SK-N-SH (cell line): Measurements from ENCODE around the gene VASH2. TPM values are rescaled to one million over a fixed set of nuclear protein-coding genes. Genes with fewer than 3 reads are reported as not detected.
"Not testable (repeated sequence)": the region's sequence is repeated elsewhere in the genome, so short reads cannot be mapped to it uniquely, and the experiment has no call there.

ENCODE experiments used
- CTCF ChIA-PET: fragments of 300-600, 350-600 bp; formaldehyde crosslinking; extraction: SDS; loops from one replicate; lab custom pipeline; 2021; lab: Yijun Ruan, JAX
- POLR2A ChIA-PET: fragments of 350-600 bp; sonication (Branson Sonifier 250); formaldehyde crosslinking; extraction: SDS; loops from one replicate; lab custom pipeline; 2020; ENCODE audit warnings: antibody characterized with exemption, inconsistent platforms; lab: Yijun Ruan, JAX
- DNase-seq: peaks from one replicate; pipeline ENCODE4 v3.0.0; 2012
- H2AFZ ChIP-seq: fragments of 200-600 bp; sonication (generic); 2 replicates; pipeline ENCODE4 v1.8.1; 2016; ENCODE audit warnings: antibody characterized with exemption, mild to moderate bottlenecking, low read depth
- H3F3A ChIP-seq: fragments of 200-600 bp; sonication (generic); replicated peaks from 2 replicates; pipeline ENCODE3; 2016; ENCODE audit warnings: antibody characterized with exemption, mild to moderate bottlenecking; ENCODE audit not compliant: insufficient read depth
- H3K27ac ChIP-seq, 2 experiments: fragments of 200-500 bp in 1 of 2; fragments of 200-600 bp in 1 of 2; sonication (Bioruptor generic) in 1 of 2; sonication (generic), shearing (Covaris generic) in 1 of 2; 2 replicates each; pipeline versions ENCODE4 v1.5.1 to v1.6.1; 2014 to 2016; ENCODE audit warnings: low read depth in 2 of 2, inconsistent platforms in 1 of 2, low read length in 1 of 2, mild to moderate bottlenecking in 1 of 2, mixed read lengths in 1 of 2
- H3K27me3 ChIP-seq: fragments of 200-600 bp; sonication (generic), shearing (Covaris generic); 2 replicates; pipeline ENCODE4 v1.6.1; 2016; ENCODE audit warnings: mixed run types; ENCODE audit not compliant: insufficient read depth
- H3K36me3 ChIP-seq, 2 experiments: fragments of 200-500 bp in 1 of 2; fragments of 200-600 bp in 1 of 2; sonication (Bioruptor generic) in 1 of 2; sonication (generic) in 1 of 2; replicated peaks in 1 of 2; 2 replicates each; pipeline versions ENCODE3 to v1.5.1; 2014 to 2016; ENCODE audit warnings: low read length in 1 of 2, mild to moderate bottlenecking in 1 of 2; ENCODE audit not compliant: insufficient read depth in 2 of 2, control insufficient read depth in 1 of 2
- H3K4me1 ChIP-seq, 2 experiments: fragments of 200-500 bp in 1 of 2; fragments of 200-600 bp in 1 of 2; sonication (Bioruptor generic) in 1 of 2; sonication (generic), shearing (Covaris generic) in 1 of 2; 2 replicates each; pipeline versions ENCODE4 v1.5.1 to v1.6.1; 2014 to 2016; ENCODE audit warnings: low read depth in 1 of 2, low read length in 1 of 2, mixed run types in 1 of 2; ENCODE audit not compliant: insufficient read depth in 2 of 2, control insufficient read depth in 1 of 2
- H3K4me2 ChIP-seq: fragments of 200-600 bp; sonication (generic), shearing (Covaris generic); 2 replicates; pipeline ENCODE4 v1.6.1; 2017; ENCODE audit warnings: mixed run types
- H3K4me3 ChIP-seq, 2 experiments: fragments of 200-500 bp in 1 of 2; fragments of 200-600 bp in 1 of 2; sonication (Bioruptor generic) in 1 of 2; sonication (generic), shearing (Covaris generic) in 1 of 2; 2 replicates each; pipeline versions ENCODE4 v1.5.1 to v1.8.1; 2014 to 2016; ENCODE audit warnings: low read depth in 2 of 2, inconsistent platforms in 1 of 2, low read length in 1 of 2, mild to moderate bottlenecking in 1 of 2, mixed read lengths in 1 of 2, moderate library complexity in 1 of 2
- H3K79me2 ChIP-seq: fragments of 200-600 bp; sonication (generic); 2 replicates; pipeline ENCODE4 v1.8.1; 2017; ENCODE audit warnings: mild to moderate bottlenecking; ENCODE audit not compliant: insufficient read depth
- H3K9ac ChIP-seq: fragments of 200-600 bp; sonication (generic); 2 replicates; pipeline ENCODE4 v1.6.1; 2017; ENCODE audit warnings: mixed run types
- H3K9me2 ChIP-seq: fragments of 200-600 bp; sonication (generic); 2 replicates; pipeline ENCODE4 v1.6.1; 2017; ENCODE audit warnings: mixed run types
- H3K9me3 ChIP-seq: fragments of 200-600 bp; sonication (generic); 2 replicates; pipeline ENCODE4 v1.6.1; 2017; ENCODE audit warnings: mixed run types, mild to moderate bottlenecking, moderate library complexity
- H4K20me1 ChIP-seq: fragments of 200-600 bp; sonication (generic); 2 replicates; pipeline ENCODE4 v1.6.1; 2017; ENCODE audit warnings: mild to moderate bottlenecking, mixed run types; ENCODE audit not compliant: insufficient read depth
- CTCF ChIP-seq: fragments of 200-600 bp; sonication (generic); IDR thresholded peaks from 2 replicates; pipeline ENCODE4 v1.6.1; 2017; ENCODE audit warnings: antibody characterized with exemption, mild to moderate bottlenecking, moderate library complexity
- ELF1 ChIP-seq: IDR thresholded peaks from 2 replicates; pipeline ENCODE4 v1.4.0; 2012
- FOXM1 ChIP-seq: IDR thresholded peaks from 2 replicates; pipeline ENCODE4 v1.4.0; 2012; ENCODE audit warnings: low read depth, mild to moderate bottlenecking
- GABPA ChIP-seq: IDR thresholded peaks from 2 replicates; pipeline ENCODE4 v1.4.0; 2012; ENCODE audit warnings: low read depth, mild to moderate bottlenecking
- POLR2AphosphoS5 ChIP-seq: IDR thresholded peaks from 2 replicates; pipeline ENCODE4 v1.6.1; 2012; ENCODE audit warnings: low read depth, low read length
- RAD21 ChIP-seq: IDR thresholded peaks from 2 replicates; pipeline ENCODE4 v1.6.1; 2012; ENCODE audit warnings: mild to moderate bottlenecking, low read length
- RCOR1 ChIP-seq: fragments of 150-350 bp; IDR thresholded peaks from 2 replicates; pipeline ENCODE4 v1.6.1; 2017; ENCODE audit warnings: antibody characterized with exemption, low read length
- RFX5 ChIP-seq: IDR thresholded peaks from 2 replicates; pipeline ENCODE4 v1.6.1; 2012; ENCODE audit warnings: mild to moderate bottlenecking, improper control_type of control experiment, low read length
- USF1 ChIP-seq: IDR thresholded peaks from 2 replicates; pipeline ENCODE4 v1.4.0; 2012; ENCODE audit warnings: low read depth, borderline replicate concordance
- USF2 ChIP-seq: fragments of 150-350 bp; IDR thresholded peaks from 2 replicates; pipeline ENCODE4 v1.6.1; 2017; ENCODE audit warnings: antibody characterized with exemption, low read length, low read depth, borderline replicate concordance
- WGBS: methylation state at CpG from one replicate; pipeline ENCODE4 v1.1.6; 2017; ENCODE audit warnings: low lambda C conversion rate; 5-methylcytosine and 5-hydroxymethylcytosine counted together
- polyA plus RNA-seq, 3 experiments: library from polyadenylated mRNA; depleted of rRNA; stranded (reverse); fragments of >200 nt; gene quantifications; 2 replicates each; pipeline ENCODE4 v1.2.3, GENCODE V29; 2012

The VASH2 gene
- polyA plus RNA-seq, 1 of the 3 experiments (the other 2 are of a cell fraction), result 0.41 TPM

DNA sequence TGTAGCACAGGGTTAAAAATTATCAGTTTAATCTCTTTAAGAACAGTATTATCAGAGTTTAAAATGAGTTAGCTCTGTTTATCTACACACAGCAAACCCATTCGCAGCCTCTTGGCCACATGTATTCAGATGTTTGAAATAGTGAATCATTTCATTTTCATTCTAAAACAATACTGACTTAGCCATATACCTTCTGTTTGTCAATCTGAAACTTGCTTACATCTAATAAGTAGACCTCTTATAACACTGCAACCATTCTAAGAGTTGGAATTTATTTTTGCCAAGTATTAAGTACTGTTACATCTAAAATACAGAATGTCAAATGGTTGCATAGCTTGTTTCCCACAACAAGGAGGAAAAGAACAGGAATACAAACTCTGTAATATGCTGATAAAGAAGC, 39.9 kb downstream of the VASH2 start:
- Histone ChIP-seq H3K4me3 (no peak overlapping the region), H3K9ac (no peak overlapping the region), H3K4me2 (no peak overlapping the region), H3F3A (no peaks in the 10 kb centered on the region), H3K79me2 (peaks cover 3% of the 10 kb centered on the region; the same call in 1 of the 2 replicates), H2AFZ (no peak overlapping the region), H3K4me1 (no peaks in the 10 kb centered on the region; a peak in 1 of 4 replicates), H4K20me1 (no peaks in the 10 kb centered on the region), H3K27me3 (no peaks in the 10 kb centered on the region), H3K27ac (no peak overlapping the region; a peak in 1 of 4 replicates), H3K36me3 (peaks cover 35 to 57% of the 10 kb centered on the region in 2 experiments), H3K9me2 (no peaks in the 10 kb centered on the region), H3K9me3 (no peaks in the 10 kb centered on the region)
- DNase-seq, result no peak
- ChIA-PET POLR2A (no interaction called here), CTCF (interaction anchor here (1.2 to 1.4 kb wide), 2 partner anchors 60 to 175 kb away, joined by 3 to 4 read pairs; no protein-coding TSS in a partner anchor)
- no peak for TF ChIP-seq CTCF
- no peak for TF ChIP-seq ELF1
- TF ChIP-seq POLR2AphosphoS5, result no peak
- no peak for TF ChIP-seq RAD21
- TF ChIP-seq RCOR1, result no peak
- TF ChIP-seq GABPA, result no peak
- no peak for TF ChIP-seq RFX5
- no peak for TF ChIP-seq USF1
- WGBS, result 76% methylated on average over 1 of the region's 1 CpG

- H3K9me3 ChIP-seq, H3K79me2 ChIP-seq, H3K9ac ChIP-seq, H3K27ac ChIP-seq, H3K4me3 ChIP-seq, H2AFZ ChIP-seq, H4K20me1 ChIP-seq, H3K9me2 ChIP-seq, POLR2A ChIA-PET, H3K4me1 ChIP-seq, DNase-seq, H3K4me2 ChIP-seq, H3K27me3 ChIP-seq: not testable (repeated sequence)
- CTCF ChIA-PET, result interaction anchor here (1.2 to 2.9 kb wide), 13 partner anchors 10 to 538 kb away, joined by 3 to 23 read pairs (median 6); partner anchors contain the start of gene RPS6KC1
- Histone ChIP-seq H3F3A (peaks cover 19% of the 10 kb centered on the region), H3K36me3 (peaks cover 54 to 72% of the 10 kb centered on the region in 2 experiments)
- WGBS, result 90% methylated on average over 8 of the region's 8 CpGs
These were observed 43.6 kb downstream of the VASH2 start for GRCh38 chr1:212993960-212994359.

DNA sequence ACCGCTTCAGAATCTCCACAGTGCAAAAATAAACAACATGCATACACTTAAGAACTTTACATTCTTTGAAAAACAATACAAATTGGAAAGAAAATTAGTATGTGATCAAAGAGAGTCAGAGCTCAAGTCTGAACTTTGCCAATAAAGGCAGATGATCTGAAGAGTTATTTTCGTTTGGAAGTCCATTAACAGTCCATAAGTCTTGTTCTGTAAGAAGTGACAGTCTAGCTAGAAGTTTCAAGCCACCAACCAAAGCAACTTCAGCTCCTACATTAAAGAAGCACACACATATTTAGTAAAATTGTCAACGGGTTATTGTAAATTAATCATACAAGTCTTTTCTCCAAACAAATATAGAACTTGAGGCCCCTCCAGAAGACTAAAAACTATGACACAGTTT, 44.6 kb downstream of the VASH2 start:
- Histone ChIP-seq H3K9me2 (no peaks in the 10 kb centered on the region), H3F3A (peaks cover 19% of the 10 kb centered on the region), H3K36me3 (peaks cover 60 to 70% of the 10 kb centered on the region in 2 experiments), H3K9ac (no peak overlapping the region), H3K9me3 (no peaks in the 10 kb centered on the region), H3K27ac (no peak overlapping the region), H3K4me2 (no peak overlapping the region), H3K4me3 (no peak overlapping the region), H3K27me3 (no peaks in the 10 kb centered on the region), H3K4me1 (no peaks in the 10 kb centered on the region; a peak in 1 of 4 replicates), H4K20me1 (no peaks in the 10 kb centered on the region), H3K79me2 (peaks cover 3% of the 10 kb centered on the region; the same call in 1 of the 2 replicates), H2AFZ (no peak overlapping the region)
- ChIA-PET POLR2A (no interaction called here), CTCF (interaction anchor here (0.7 to 2.9 kb wide), 40 partner anchors 9 to 539 kb away, joined by 3 to 23 read pairs (median 4); partner anchors contain the start of genes ANGEL2 and RPS6KC1)
- no peak for TF ChIP-seq FOXM1
- TF ChIP-seq USF2, result no peak
- TF ChIP-seq POLR2AphosphoS5, result no peak
- 86% methylated on average over 3 of the region's 3 CpGs for WGBS
- no peak for DNase-seq
